H1 (cell line): ENCODE data around the gene NEK4. TPM values are rescaled to one million over a fixed set of nuclear protein-coding genes. Genes with fewer than 3 reads are reported as not detected.

ENCODE experiments used
- KDM4A ChIP-seq: IDR thresholded peaks from one replicate; pipeline ENCODE4 v1.7.1; 2012; ENCODE audit warnings: low read depth, mild to moderate bottlenecking, moderate library complexity, low read length, inconsistent platforms; ENCODE audit not compliant: severe bottlenecking
- SAP30 ChIP-seq: fragments of 300-600 bp; sonication (generic); IDR thresholded peaks from 2 replicates; pipeline ENCODE4 v1.7.1; 2012; ENCODE audit warnings: low read length, moderate library complexity, mild to moderate bottlenecking, inconsistent platforms; ENCODE audit not compliant: insufficient read depth, insufficient replicate concordance
- polyA plus RNA-seq, 7 experiments: library from polyadenylated mRNA; depleted of rRNA in 3 of 7; stranded (reverse) in 5 of 7; unstranded in 2 of 7; fragments of >200 nt in 5 of 7; fragments of 200-250 nt in 2 of 7; gene quantifications; 1 replicate in 5 of 7; 2 replicates in 1 of 7; 4 replicates in 1 of 7; pipeline versions ENCODE4 v1.2.1 to v1.2.3, GENCODE V29; 2011 to 2013; ENCODE audit warnings: missing spikeins in 2 of 7, mixed read lengths in 2 of 7
- total RNA-seq: library from RNA; stranded (reverse); fragmentation: NEBNext Ultra II Directional; extraction: Animal tissue kit (Norgen Biotek cat#: 25700); gene quantifications from 2 replicates; pipeline ENCODE4 v1.2.1, GENCODE V29; 2021
- TF ChIP-seq, protein P1 (sequence below): fragments of 300-600 bp; sonication (generic); IDR thresholded peaks from 2 replicates; pipeline ENCODE4 v1.7.1; 2012; ENCODE audit warnings: low read length, moderate library complexity, mild to moderate bottlenecking, inconsistent platforms; ENCODE audit not compliant: insufficient replicate concordance

NEK4 gene
- total and polyA plus RNA-seq, 2 of the 8 experiments (the other 6 are each of a cell fraction or from before 2014, with no cell fraction given), result 7.5 to 40.0 TPM

- TF ChIP-seq, protein P1, sequence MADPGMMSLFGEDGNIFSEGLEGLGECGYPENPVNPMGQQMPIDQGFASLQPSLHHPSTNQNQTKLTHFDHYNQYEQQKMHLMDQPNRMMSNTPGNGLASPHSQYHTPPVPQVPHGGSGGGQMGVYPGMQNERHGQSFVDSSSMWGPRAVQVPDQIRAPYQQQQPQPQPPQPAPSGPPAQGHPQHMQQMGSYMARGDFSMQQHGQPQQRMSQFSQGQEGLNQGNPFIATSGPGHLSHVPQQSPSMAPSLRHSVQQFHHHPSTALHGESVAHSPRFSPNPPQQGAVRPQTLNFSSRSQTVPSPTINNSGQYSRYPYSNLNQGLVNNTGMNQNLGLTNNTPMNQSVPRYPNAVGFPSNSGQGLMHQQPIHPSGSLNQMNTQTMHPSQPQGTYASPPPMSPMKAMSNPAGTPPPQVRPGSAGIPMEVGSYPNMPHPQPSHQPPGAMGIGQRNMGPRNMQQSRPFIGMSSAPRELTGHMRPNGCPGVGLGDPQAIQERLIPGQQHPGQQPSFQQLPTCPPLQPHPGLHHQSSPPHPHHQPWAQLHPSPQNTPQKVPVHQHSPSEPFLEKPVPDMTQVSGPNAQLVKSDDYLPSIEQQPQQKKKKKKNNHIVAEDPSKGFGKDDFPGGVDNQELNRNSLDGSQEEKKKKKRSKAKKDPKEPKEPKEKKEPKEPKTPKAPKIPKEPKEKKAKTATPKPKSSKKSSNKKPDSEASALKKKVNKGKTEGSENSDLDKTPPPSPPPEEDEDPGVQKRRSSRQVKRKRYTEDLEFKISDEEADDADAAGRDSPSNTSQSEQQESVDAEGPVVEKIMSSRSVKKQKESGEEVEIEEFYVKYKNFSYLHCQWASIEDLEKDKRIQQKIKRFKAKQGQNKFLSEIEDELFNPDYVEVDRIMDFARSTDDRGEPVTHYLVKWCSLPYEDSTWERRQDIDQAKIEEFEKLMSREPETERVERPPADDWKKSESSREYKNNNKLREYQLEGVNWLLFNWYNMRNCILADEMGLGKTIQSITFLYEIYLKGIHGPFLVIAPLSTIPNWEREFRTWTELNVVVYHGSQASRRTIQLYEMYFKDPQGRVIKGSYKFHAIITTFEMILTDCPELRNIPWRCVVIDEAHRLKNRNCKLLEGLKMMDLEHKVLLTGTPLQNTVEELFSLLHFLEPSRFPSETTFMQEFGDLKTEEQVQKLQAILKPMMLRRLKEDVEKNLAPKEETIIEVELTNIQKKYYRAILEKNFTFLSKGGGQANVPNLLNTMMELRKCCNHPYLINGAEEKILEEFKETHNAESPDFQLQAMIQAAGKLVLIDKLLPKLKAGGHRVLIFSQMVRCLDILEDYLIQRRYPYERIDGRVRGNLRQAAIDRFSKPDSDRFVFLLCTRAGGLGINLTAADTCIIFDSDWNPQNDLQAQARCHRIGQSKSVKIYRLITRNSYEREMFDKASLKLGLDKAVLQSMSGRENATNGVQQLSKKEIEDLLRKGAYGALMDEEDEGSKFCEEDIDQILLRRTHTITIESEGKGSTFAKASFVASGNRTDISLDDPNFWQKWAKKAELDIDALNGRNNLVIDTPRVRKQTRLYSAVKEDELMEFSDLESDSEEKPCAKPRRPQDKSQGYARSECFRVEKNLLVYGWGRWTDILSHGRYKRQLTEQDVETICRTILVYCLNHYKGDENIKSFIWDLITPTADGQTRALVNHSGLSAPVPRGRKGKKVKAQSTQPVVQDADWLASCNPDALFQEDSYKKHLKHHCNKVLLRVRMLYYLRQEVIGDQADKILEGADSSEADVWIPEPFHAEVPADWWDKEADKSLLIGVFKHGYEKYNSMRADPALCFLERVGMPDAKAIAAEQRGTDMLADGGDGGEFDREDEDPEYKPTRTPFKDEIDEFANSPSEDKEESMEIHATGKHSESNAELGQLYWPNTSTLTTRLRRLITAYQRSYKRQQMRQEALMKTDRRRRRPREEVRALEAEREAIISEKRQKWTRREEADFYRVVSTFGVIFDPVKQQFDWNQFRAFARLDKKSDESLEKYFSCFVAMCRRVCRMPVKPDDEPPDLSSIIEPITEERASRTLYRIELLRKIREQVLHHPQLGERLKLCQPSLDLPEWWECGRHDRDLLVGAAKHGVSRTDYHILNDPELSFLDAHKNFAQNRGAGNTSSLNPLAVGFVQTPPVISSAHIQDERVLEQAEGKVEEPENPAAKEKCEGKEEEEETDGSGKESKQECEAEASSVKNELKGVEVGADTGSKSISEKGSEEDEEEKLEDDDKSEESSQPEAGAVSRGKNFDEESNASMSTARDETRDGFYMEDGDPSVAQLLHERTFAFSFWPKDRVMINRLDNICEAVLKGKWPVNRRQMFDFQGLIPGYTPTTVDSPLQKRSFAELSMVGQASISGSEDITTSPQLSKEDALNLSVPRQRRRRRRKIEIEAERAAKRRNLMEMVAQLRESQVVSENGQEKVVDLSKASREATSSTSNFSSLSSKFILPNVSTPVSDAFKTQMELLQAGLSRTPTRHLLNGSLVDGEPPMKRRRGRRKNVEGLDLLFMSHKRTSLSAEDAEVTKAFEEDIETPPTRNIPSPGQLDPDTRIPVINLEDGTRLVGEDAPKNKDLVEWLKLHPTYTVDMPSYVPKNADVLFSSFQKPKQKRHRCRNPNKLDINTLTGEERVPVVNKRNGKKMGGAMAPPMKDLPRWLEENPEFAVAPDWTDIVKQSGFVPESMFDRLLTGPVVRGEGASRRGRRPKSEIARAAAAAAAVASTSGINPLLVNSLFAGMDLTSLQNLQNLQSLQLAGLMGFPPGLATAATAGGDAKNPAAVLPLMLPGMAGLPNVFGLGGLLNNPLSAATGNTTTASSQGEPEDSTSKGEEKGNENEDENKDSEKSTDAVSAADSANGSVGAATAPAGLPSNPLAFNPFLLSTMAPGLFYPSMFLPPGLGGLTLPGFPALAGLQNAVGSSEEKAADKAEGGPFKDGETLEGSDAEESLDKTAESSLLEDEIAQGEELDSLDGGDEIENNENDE, result no peak
- TF ChIP-seq SAP30, result no peak
- TF ChIP-seq KDM4A, result no peak
- TF ChIP-seq, all 59 proteins: peak for 0
These were observed 60.2 kb downstream of the NEK4 start (continued) for GRCh38 chr3:52710512-52710911.
